ENCODE results near the gene ZBTB34.

Gene ZBTB34

DNA sequence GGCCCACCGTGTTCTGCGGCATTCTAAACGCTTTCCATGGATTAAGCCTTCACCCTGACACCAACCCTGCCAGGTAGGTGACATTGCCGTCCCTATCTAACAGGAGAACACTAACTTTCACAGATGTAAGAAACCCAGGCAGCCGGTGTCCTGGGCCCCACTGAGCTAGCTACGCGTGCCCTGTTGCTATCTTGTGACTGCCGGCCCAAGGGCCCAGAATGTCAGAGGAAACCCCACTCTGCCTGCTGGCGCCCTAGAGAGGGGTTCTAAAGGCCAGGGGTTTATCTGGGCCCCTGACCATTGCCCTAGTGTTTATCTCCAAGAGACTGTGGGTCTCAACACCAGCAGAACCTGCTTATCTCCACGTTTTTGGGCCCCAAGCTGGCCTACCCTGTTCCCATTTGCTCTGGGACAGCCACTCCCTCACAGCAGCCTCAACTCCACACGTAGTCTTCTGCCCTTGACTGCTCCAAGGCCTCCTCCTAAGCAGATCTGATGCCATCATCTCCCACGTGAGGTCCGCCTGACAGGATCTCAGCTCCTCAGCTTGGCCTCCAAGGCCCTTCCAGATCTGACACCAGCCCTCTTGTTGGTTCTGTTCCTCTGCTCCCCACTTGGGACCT lies 18.1 kb upstream of the ZBTB34 start:
- H3K4me3 ChIP-seq: no peak overlapping the region
- H3K27ac ChIP-seq: peak overlapping the region in 2 of 21 experiments; percentile 3 to 15

DNA sequence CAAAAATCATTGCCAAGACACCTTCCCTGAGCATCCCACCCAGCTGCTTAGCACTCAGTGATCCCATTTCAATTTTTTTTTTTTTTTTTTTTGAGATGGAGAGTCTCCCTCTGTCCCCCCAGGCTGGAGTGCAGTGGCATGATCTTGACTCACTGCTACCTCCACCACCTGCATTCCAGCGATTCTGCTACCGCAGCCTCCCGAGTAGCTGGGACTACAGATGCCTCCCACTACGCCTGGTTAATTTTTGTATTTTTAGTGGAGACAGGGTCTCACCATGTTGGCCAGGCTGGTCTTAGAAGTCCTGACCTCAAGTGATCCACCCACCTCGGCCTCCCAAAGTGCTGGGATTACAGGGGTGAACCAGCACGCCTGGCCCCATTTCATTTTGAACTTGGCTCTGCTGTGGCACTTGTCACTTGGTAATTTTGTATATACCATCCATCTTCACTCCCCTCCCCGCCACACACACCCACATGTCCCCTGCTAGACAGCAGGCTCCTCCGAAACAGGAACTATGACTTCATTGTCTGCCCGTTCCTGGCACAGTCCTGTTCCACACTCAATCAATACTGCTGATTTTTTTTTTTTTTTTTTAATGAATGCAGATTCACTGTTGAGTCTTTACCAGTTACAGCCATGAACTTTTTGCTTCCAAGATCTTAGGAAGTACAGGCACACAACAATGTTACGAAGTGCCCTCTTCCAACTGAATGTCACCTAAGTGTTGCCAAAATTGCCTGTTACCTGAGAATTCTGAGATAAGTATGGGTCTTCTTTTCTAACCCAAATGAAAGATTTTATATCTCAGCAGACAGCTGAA lies 17.3 kb upstream of the ZBTB34 start:
- Histone ChIP-seq H3K27ac (no peak overlapping the region), H3K4me3 (no peak overlapping the region)

DNA sequence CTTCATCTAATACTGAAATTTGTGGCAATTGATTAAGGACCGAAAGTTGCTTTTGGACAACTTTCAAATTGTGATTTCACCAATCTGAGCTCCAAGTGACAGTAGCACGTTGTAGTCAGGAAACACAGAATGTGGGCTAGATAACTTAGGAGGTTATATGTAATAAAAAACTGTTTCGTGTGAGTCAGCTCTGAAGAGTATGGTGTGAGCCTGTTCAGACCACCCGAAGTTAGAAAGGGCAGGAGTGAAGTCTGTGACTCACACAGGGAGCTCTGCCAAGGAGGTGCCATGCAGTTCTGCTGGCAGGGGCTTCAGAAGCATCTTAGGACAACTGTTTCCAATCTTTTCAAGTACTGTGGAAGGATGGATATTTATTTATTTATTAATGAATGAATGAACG lies 16.4 kb upstream of the ZBTB34 start:
- H3K27ac ChIP-seq: no peak overlapping the region
- no peak overlapping the region for H3K4me3 ChIP-seq

DNA sequence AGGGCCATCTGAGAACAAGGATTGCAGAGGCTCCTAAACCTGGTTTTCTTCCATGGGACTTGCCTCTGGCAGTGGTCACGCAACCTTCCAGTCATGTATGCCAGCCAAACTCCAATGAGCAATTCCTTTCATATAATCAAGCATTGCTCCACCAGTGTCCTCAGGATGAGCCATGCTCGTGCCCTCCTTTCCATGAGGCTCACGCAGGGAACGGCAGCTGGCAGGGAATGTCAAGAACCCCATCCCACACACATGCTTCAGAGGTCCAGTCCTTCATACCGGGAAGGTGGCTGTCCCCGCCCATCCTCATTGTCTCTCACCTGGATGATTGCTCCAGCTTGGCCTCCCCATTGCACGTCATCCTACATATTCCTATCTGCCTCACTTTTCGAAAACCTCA lies 13.4 kb upstream of the ZBTB34 start:
- H3K4me3 ChIP-seq: no peak overlapping the region
- H3K27ac ChIP-seq: peak overlapping the region in 2 of 21 experiments; percentile 18 to 41

DNA sequence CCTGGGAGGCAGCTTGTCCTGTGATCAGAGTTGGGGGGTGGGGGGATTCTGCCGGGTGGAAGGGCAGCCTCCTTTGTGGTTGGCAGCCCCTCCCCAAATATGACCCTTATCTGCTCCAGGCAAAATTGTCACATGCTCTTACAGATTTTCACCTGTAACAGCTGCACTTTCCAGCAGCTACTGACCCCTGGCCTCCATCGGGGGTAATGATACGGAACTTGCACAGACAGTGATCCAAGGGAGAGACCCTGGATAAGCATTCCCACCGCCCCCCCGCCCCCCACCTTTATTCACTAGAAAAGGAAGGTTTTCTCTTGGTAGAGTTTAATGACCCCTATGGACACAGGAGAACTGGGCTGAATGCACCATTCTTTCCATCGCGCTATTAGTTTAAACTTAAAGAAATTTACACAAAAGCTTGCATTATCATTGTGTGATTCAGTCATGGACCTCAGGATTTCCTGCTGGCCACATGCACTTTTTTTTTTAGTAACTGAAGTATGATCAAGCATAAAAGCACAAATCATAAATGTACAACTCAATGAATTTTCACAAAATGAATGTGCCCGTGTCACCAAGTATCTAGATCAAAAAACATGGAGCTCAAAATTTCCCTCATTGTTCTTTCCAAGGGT lies 10.7 kb upstream of the ZBTB34 start:
- no peak overlapping the region for H3K4me3 ChIP-seq
- H3K27ac ChIP-seq: no peak overlapping the region

DNA sequence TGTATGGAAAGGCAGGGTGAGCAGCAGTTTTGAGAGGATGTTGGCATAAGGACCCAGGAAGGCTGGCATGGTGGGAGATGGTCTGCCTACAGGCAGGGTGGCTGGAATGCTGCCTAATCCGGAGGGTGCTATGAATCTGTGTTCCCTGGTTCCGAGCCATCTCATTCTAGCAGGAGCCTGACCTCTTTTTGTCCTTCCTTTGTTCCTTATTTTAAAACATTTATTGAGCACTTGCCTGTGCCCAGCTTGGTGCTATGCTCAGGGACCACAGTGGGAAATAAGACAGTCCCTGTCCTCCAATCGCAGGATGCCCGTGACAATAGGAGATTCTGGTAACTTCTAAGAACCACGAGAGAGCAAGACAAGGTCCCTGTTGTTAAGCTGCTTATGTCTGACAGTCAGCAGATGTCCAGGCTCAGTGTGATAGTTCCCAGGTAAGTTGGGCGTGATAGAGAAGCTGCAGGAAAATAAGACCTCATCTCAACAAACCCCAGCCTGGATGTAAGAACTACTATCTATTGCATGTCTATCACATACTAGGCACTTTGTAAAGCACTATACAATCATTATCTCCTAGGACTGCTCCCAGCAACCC lies 9.1 kb upstream of the ZBTB34 start:
- Histone ChIP-seq H3K27ac (no peak overlapping the region), H3K4me3 (no peak overlapping the region)

DNA sequence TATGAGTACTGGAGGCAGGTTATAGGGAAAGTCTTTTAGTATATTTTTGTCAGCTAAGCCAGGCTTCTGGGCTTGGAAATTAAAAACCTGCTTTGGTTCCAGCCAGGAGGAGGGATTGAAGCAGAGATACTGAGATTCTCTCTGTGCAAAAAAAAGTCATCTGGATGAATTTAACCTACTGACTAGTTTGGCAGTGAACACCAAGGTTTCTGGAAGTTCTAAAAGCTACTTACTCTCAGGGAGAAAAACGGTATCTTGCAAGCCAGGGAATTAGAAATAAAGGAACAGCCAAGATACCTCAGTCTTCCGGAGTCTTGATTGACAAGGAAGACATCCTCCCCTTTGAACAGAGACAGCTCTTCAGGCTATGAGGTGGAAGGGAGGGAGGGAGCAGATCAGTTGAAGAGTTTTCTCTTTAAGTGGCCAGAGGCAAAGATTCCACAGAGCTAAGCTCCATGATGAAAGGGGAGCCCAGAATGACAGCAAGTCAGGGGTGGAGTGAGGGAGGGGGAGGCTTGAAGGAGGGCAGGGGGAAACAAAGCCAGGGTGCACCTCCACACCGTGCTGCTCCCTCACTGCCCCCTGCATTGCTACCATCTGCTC lies 8.3 kb upstream of the ZBTB34 start:
- no peak overlapping the region for H3K27ac ChIP-seq
- H3K4me3 ChIP-seq: no peak overlapping the region

DNA sequence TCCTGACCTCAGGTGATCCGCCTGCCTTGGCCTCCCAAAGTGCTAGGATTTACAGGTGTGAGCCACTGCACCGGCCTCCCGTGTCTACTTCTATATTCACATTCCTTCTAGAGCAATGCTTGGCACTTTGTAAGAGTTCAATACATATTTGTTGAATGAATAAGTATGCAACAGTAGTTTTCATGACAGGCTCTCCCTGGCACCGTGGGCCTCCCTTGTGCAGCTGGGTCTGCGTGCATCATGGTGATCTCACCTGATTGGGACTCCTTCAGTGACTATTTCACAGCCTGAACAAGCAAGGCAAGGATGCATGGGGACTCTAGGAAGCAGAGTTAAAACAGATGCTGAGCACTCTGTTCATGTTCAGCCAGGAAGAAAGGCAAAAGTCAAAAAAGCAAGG lies 6.8 kb upstream of the ZBTB34 start:
- no peak overlapping the region for H3K4me3 ChIP-seq
- H3K27ac ChIP-seq: no peak overlapping the region

DNA sequence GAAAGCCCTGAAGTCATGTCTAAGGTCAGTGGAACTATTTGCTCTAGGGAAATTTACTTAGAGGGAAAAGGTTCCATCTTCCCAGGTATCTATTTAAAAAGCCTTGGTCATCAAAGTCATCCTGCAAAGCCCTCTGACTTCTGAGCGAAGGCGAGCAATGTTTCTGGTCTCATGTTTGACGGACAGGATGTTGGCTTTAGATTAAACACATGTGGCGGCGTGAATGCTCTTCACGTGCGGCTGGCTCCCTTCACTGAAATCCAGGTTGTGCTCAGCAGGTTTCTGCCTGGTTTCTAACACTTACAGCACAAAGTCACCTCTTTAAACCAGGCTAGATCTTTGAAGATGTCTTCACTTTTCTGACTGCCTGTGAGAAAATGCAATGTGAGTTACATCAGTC lies 5.7 kb upstream of the ZBTB34 start:
- Histone ChIP-seq H3K27ac (no peak overlapping the region), H3K4me3 (no peak overlapping the region)

DNA sequence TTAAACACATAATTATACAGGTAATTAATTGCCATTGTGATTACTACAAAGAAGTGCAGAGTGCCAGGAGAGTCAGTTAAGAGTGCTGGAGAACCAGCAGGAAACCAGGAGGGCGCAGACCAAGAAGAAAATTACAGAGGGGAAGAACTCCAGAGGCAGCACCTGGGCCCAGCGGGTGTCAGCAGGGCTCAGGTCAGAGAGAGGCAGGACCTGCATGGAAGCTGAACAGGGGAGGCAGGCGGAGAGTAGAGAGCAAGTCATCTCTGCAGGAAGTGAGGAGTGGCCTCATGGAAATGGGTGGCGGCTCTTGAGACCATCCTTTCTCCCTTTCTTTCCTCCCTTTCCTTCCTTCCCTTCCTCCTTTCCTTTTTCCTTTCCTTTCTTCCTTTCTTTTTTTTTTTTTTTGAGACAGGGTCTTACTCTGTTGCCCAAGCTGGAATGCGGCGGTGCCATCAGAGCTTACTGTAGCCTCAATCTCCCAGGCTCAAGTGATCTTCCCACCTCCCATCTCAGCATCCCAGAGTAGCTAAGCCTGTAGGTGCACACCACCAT lies 4.0 kb upstream of the ZBTB34 start:
- Histone ChIP-seq H3K4me3 (no peak overlapping the region), H3K27ac (no peak overlapping the region)

DNA sequence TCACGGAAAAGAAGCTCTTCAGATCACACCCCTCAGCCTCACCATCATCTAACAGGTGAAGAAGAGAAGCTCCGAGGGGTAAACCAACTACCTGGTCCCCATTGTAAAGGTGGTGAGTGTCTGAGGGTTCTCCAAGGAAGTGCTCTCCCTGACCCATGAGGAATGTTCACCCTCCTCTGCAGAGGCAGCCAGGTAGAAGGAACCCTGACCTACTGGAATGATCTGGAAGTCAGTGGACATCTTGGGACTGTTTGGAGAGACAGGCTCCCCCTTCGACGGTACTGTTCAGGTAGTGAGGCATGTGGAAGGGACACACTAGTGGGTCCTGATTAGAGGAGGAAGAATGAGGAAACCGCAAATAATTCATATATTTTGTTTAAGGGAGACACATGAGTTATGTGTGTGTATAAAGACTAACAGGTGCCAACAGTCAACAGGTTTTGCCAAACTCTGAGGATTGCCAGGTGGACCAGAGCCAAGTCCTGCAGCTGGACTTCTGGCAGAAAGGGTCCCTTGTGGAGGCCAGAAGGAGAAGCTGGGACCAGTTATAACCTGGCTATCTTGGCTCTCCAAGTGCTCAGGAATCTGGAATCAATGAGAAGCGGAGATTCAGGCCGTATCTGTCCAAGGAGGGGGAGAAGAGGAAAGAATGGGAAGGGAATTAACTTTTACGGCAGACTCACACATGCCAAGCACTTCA lies 3.0 kb upstream of the ZBTB34 start:
- no peak overlapping the region for H3K27ac ChIP-seq
- H3K4me3 ChIP-seq: no peak overlapping the region

DNA sequence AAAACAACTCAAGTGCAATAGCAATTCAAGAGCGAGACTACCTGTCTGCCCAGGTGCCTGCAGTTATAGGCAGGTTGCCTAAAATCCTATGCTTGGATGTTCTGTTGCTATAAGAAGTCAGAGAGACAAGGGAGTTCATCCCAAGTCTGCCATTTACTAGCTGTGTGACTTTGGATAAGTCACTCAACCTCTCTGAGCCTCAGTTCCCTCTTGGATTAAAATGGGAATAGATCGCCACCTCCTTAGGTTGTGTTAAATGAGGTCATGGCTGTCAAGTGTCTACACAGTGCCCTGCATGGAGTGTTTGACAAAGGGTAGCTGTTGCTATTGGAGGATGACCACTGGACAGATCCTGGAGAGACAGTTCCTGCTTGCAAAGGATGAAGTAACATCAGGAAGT lies 1.3 kb upstream of the ZBTB34 start:
- H3K27ac ChIP-seq: no peak overlapping the region
- no peak overlapping the region for H3K4me3 ChIP-seq

DNA sequence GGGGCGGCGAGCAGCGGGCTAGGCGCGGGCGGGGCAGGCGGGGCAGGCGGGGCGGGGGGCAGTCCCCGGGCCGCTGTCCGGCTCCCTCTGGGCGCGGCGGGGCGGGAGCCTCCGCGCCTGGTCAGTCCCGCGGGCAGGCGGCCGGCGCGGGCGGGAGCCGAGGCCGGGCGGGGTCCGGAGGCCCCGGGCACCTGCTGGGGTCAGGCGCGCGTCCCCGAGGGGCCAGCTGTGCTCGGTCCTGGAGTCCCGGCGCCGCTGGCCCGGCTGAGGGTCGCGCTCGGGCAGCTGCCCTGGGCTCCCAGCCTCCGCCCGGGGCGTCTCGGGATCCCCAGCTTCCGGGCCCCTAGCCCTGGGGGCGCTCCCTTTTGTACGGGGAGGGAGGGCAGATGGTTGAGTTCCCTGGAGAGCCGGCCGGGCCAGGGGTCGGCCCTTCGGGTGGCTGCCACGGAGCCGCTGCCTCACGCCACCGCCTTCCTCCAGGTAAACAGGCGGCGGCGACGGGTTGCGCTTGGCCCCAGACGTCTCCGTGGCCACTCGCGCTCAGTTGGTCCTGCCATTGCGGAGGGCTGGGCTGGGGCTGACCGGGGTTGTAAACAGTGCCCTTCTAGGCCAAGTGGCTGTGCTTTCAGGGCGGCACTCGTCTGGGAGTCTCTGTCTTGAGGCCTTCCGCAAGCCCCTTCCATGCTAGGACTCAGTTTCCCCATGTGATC lies 473 bp downstream of the ZBTB34 start:
- peak overlapping the region; percentile 83 to 94 (median 89) for H3K4me3 ChIP-seq
- H3K27ac ChIP-seq: peak overlapping the region; percentile 65 to 98 (median 93)

DNA sequence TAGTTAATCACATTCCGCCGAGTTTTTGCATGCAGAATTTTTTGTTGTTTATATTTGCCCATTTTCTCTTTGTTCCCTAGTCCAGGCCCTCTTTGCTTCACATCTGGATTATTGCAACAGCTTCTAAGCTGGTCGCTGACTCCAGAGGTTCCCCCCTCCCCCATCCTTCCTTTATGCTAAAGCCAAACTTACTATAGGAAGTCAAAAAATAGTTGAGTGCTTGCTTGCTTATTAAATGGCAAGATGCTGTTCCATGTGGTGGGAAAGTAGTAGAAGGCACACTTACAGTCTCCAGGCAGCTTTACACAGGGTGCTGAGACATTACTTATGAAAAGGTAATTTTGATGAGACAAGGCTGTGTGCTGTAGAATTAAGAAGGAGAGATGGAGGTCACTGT lies 1.3 kb downstream of the ZBTB34 start:
- peak overlapping the region; percentile 83 to 94 (median 89) for H3K4me3 ChIP-seq
- peak overlapping the region in 19 of 21 experiments; percentile 70 to 98 (median 93) for H3K27ac ChIP-seq

DNA sequence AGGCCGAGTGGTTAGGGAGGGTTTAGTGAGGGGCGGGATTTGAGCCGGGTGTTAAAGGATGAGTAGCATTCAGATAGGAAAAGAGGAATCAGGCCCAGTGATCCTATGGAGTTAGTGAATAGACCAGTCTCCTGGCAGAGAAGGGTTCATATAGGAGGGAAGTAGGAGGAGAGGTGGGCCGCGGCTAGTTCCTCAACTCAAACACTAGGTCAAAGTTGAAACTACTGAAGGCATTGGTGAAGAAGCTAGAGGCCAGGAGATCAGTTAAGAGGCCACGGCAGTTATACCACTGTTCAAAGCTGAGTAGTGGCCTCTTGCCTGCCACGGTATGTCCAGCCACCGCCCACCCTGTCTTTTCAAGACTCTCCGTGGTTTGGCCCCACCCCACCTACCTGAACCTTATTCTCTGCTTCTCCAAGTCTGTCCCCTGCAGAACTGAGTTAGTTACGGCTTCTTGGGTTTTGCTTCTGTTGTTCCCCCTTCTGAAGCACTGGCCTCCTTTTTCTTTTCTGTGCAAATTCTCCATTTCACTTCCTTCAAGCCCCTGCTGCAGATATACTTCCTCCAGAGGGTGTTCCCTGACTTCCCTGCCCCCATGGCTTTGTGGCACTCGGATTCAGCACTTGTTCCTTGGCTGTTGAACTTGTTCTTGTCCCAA lies 1.8 kb downstream of the ZBTB34 start:
- Histone ChIP-seq H3K4me3 (peak overlapping the region in 5 of 7 experiments; percentile 83 to 94 (median 88)), H3K27ac (peak overlapping the region in 14 of 21 experiments; percentile 8 to 98 (median 92))

DNA sequence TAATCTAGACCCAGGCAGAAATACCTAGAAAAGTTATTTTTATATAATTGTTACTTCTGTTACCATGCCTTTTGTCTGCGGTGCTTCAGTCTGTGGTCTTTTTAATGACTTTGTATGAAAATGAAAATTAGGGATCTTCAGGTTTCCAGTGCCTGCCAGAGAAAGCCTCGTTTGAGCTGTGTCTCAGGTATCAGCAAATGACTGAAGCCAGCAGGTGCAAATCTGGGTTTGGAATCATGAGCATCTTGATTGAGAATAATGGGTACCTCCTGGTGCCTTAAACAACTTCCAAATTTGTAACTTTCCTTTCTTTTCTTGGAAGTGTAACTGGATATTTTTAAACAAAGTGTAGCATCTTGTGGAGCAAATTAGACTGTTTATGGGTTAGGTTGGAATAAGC lies 4.3 kb downstream of the ZBTB34 start:
- Histone ChIP-seq H3K27ac (no peak overlapping the region), H3K4me3 (no peak overlapping the region)

DNA sequence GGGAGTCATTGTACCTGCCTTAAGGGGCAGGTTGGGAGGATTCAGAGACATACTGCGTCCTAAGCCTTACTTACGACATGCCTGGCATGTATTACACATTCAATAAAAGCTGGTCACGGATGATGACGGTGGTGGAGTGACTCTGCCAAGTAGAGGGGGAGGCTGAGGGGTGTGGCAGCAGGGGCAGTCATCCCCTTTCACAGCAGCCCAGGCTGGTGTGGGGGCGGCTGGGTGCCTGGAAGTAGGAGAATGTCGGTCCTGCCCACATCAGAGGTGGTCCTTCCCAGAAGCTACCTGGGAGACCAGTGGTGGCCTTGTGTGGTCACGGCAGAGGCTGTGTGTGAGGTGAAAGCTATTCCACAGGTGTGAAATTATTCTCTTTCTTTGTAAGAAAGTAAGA lies 8.9 kb downstream of the ZBTB34 start:
- Histone ChIP-seq H3K27ac (peak overlapping the region in 1 of 21 experiments; percentile 24), H3K4me3 (no peak overlapping the region)

DNA sequence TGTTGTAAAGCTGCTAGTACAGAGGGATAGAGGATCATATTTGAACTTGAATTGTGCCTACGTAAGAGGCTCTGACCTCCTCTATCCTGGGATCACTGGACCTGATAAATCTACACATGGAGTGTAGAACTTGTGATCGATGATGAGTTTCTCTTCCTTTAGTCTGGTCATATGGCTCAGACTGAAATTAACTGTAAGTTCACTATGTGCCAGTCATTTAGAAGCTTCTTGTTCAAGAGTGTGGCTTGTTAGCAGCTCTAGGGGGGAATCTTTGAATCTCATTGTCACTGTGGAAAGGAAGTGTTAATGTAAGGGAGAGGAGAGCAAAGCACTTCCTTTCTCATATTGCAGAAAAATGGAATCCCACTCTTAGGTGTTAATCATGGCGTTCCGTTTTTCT lies 12.1 kb downstream of the ZBTB34 start:
- no peak overlapping the region for H3K27ac ChIP-seq
- H3K4me3 ChIP-seq: no peak overlapping the region

Data from skin epidermis (tissue), 12 donors.